Fibroblast of skin of scalp (primary cell): ENCODE results near the gene RPIA.
"Not testable (repeated sequence)": the region's sequence is repeated elsewhere in the genome, so short reads cannot be mapped to it uniquely, and the experiment has no call there.

Experiments used
- DNase-seq: peaks from one replicate; pipeline ENCODE4 v3.0.0-alpha.2; 2013

Gene RPIA

GRCh38 chr2:88795932-88796331 is 104.5 kb downstream of the RPIA start:
- not testable (repeated sequence) for DNase-seq

GRCh38 chr2:88796523-88796922 is 105.0 kb downstream of the RPIA start:
- not testable (repeated sequence) for DNase-seq

GRCh38 chr2:88797164-88797563 is 105.7 kb downstream of the RPIA start:
- DNase-seq, result not testable (repeated sequence)
